ENCODE results near the gene C3orf38.
"Not testable (repeated sequence)": the region's sequence is repeated elsewhere in the genome, so short reads cannot be mapped to it uniquely, and the experiment has no call there.

Gene C3orf38

GRCh38 chr3:88149509-88150362 lies at the start of gene C3orf38:
Gene C3orf38 (plus strand): TSS chr3:88149959. CDS start chr3:88150053, 94 bp downstream.
- peak; percentile 54 for DNase-seq (ENCODE audit: low read depth)

- no peak for DNase-seq (ENCODE audit: low read depth)
These were observed 48.6 kb upstream of the C3orf38 start for GRCh38 chr3:88101142-88101541.

- no peak for DNase-seq (ENCODE audit: low read depth)
These were observed 44.4 kb upstream of the C3orf38 start for GRCh38 chr3:88105325-88105724.

- no peak for DNase-seq (ENCODE audit: low read depth)
These were observed 37.5 kb upstream of the C3orf38 start for GRCh38 chr3:88112289-88112688.

GRCh38 chr3:88113311-88114162 lies 36.2 kb upstream of the C3orf38 start:
- peak; percentile 9 for DNase-seq (ENCODE audit: low read depth)

GRCh38 chr3:88114878-88115549 lies 34.7 kb upstream of the C3orf38 start:
- no peak for DNase-seq (ENCODE audit: low read depth)

- no peak for DNase-seq (ENCODE audit: low read depth)
These were observed 32.1 kb upstream of the C3orf38 start for GRCh38 chr3:88117683-88118082.

GRCh38 chr3:88118603-88119002 lies 31.2 kb upstream of the C3orf38 start:
- DNase-seq (ENCODE audit: low read depth), result not testable (repeated sequence)

- DNase-seq (ENCODE audit: low read depth), result no peak
These were observed 26.2 kb upstream of the C3orf38 start for GRCh38 chr3:88123526-88123925.

- DNase-seq (ENCODE audit: low read depth), result no peak
These were observed 18.1 kb upstream of the C3orf38 start for GRCh38 chr3:88131695-88132094.

- no peak for DNase-seq (ENCODE audit: low read depth)
These were observed 16.9 kb upstream of the C3orf38 start for GRCh38 chr3:88132894-88133293.

GRCh38 chr3:88133711-88134263 lies 16.0 kb upstream of the C3orf38 start:
- DNase-seq (ENCODE audit: low read depth), result no peak

- DNase-seq (ENCODE audit: low read depth), result no peak
These were observed 11.9 kb upstream of the C3orf38 start for GRCh38 chr3:88137836-88138235.

- DNase-seq (ENCODE audit: low read depth), result no peak
These were observed 8.2 kb upstream of the C3orf38 start for GRCh38 chr3:88141458-88142083.

- DNase-seq (ENCODE audit: low read depth), result no peak
These were observed 7.6 kb upstream of the C3orf38 start for GRCh38 chr3:88142094-88142624.

- no peak for DNase-seq (ENCODE audit: low read depth)
These were observed 2.5 kb upstream of the C3orf38 start for GRCh38 chr3:88147261-88147660.

- DNase-seq (ENCODE audit: low read depth), result no peak
These were observed 1.1 kb upstream of the C3orf38 start for GRCh38 chr3:88148651-88149050.

GRCh38 chr3:88149101-88149508 lies 654 bp upstream of the C3orf38 start:
- DNase-seq (ENCODE audit: low read depth), result no peak

GRCh38 chr3:88150371-88150770 lies 612 bp downstream of the C3orf38 start:
- DNase-seq (ENCODE audit: low read depth), result no peak

- no peak for DNase-seq (ENCODE audit: low read depth)
These were observed 1.0 kb downstream of the C3orf38 start for GRCh38 chr3:88150806-88151205.

- no peak for DNase-seq (ENCODE audit: low read depth)
These were observed 1.6 kb downstream of the C3orf38 start for GRCh38 chr3:88151358-88151757.
